Stimulated activated CD8-positive, alpha-beta memory T cell treated with anti-CD3 and anti-CD28 coated beads, Interleukin-15, amount 100 ng/mL, for 1 hour (primary cell): Measurements from ENCODE around the gene LPCAT4.

ENCODE experiments used
- DNase-seq: peaks from one replicate; pipeline ENCODE4 v3.0.0-alpha.2; 2020; ENCODE audit warnings: low read depth

LPCAT4 gene

DNA sequence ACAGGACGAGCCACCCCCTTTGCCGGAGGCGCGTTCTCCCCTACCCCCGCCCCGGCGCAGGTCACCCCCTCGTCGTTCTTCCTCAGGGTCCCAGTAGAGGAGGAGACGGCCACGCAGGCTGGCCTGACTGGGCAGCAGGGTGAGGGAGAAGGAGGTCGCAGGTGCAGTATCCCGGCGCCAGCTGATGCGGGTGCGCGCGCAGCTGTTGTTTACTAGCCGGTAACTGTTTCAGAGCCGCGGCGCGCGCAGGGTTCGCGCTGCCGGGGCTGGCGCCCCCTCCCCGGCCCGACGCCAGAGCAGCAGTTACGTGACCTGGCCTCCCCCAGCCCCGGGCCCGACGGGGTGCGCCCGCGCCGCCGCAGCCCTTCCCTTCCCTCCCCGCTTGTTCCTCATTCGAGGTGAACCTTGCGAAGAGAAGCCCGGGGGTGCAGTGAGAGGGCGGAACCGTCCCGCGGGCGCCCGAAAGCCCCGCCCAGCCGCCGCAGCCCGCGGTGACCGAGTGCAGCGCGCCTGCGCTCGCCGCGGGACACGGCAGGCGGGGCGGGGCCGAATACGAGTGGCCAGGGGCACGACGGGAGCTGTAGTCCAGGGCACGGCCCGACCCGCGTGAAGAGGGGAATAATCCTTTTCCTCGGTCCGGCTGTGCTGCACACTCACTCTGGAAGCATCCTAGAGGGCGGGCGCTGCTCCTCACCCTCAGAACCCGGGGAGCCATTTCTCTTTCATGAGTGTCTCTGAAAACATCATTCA lies 29.3 kb downstream of the LPCAT4 start, which contains the start of gene SLC12A6:
TSS of gene SLC12A6 (minus strand) at position 225 of the 750 bp plus-strand sequence. CDS start 1,101 bp downstream, outside the sequence.
- DNase-seq, result peak; percentile 74

DNA sequence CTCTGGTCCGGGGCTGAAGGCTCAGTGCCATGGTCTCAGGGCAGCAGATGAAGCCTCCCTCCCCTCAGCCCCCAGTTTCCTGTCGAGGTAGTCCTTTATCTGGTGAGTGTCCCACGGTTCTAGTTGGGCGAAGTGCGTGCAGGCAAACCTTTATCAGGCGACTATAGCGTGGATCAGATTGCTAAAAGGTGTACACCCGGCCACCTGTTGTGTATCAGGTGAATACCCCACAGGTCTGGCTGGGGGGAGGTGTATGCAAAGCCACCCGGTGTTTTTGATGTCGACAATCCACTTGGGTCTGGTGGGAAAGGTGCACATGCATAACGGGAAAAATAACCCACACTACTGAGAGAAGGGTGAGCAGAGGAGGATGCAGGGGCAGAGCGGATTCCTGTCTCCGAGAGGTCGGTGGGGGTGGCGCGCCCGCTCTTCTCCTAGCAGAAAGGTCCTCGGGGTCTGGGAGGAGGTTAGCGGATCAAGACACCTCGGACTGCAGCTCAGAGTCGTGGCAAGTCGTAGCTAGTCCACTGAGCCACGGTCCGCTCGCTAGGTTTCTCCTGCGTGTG lies 29.9 kb downstream of the LPCAT4 start:
- DNase-seq, result no peak

DNA sequence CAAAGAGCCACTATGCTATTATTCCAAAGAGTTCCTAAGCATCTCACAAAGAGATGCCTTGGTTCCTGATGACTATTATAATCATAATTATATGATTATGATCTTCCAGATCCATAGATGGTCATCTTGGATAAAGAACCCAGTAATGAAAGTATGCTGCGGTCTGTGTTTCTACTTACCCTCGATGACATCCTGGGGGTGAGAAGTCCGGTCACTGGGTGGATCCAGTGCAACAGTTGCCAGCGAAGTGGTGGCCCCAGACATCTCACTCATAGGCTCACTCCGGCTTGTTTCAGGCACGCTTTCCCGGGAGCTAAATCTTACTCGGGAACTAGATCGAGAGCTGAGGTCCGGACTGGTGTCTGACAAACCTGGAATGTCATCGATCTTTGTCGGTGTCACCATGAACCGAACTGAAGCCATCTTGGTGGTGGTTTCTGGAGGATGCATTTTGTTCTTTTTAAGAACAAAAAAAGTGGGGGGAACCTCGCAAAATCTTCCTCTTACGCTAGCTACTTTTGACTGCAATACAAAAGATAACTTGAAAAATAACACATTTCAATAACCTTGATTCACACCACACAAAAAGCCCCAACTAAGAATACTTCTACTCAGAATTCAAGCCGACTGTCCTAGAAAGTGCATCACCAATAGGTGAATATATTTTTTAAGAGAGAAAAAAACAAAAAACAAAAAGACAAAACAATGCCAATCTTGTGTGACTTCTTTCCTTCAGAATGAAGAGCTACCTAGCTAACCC lies 30.6 kb downstream of the LPCAT4 start:
- no peak for DNase-seq

DNA sequence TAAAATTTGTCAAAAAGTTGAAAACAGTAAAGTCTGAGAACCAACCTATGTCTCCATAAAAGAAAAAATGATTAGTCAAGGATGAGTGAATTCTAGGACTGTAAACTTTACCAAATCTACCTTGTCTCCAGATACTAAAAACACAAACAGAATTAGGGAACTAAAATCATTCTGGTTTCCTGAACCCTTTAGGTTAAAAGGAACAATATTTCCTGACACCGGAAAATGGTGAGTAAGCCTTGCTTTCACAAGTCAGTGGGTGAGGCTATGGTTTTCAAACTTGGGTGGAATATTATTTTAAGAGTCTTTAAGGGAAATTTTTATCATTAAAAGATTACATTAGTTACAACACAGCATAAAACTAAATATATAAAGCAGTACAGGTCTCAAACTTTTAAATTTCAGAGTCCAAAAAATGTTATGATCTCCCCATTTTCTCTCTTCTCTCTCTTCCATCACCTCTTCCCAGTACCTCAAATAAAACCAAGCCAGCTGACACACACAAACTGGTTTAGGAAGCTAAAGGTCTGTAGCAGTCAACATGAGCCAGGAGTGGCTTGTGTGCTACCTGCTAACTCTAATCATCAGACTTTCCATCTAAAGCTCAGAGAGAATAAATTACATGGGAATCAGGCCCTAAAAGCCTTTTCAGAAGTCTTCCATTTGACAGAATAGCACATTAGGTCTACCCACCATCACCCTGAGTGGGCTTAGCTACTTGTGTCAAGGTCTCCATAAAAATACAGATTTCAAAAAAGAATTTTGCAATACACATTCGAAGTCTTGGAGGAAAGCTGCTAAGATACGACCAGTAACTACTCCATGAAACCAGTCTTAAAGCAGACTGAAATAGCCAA lies 31.6 kb downstream of the LPCAT4 start:
- no peak for DNase-seq

DNA sequence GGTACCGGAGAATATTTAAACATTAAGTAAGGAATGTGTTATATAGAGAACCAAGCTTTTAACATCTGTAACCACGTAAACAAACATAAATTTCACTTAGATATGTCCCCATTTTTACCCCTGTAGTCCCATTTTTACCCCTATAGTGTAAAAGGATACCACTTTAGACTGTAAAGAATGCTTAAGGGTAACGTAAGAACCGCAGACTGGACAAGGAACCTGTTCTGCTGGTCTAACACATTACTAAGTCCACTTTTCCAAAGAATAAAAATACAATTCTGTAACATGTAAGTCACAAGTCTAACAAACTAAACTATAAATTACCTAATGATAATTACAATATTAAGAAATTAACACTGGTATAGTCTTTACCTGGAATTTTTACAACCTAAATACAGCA lies 32.3 kb downstream of the LPCAT4 start:
- DNase-seq, result no peak

DNA sequence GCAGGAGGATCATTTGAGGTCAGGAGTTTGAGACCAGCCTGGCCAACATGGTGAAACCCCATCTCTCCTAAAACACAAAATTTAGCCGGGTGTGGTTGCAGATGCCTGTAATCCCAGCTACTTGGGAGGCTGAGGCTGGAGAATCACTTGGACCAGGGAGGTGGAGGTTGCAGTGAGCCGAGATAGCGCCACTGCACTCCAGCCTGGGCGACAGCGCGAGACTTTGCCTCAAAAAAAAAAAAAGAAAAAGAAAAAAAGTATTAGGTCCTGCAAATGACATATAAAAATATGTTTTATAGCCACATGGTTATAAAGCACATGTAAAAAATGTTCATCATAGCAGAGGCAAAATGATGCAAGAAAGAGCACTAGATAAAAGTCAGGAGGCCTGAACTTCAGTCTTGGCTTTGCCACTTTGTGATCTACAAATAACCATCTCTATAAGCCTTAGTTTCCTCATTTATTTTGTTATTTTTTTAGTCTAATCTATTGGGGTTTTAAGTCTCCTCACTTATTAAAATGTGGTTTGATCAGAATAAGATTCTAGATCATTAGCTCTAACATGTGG lies 34.4 kb downstream of the LPCAT4 start:
- DNase-seq, result no peak

DNA sequence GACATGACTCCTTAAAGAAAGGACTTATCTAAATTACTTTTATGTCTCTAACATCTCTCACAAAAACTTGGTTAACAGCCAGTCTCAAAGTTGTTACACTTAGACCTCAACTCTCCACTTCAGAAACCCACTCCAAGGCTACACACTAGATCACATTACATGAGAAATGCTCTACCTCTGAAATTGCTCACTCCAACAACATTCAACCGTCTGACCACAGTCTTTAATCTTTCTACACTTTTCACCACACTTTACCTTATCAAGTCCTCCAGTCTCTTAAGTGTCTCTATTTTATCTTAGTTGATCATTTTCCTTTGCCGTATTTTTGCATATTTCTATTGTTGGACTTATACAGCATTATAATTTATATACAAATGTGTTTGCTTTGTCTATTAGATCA lies 35.2 kb downstream of the LPCAT4 start:
- no peak for DNase-seq

DNA sequence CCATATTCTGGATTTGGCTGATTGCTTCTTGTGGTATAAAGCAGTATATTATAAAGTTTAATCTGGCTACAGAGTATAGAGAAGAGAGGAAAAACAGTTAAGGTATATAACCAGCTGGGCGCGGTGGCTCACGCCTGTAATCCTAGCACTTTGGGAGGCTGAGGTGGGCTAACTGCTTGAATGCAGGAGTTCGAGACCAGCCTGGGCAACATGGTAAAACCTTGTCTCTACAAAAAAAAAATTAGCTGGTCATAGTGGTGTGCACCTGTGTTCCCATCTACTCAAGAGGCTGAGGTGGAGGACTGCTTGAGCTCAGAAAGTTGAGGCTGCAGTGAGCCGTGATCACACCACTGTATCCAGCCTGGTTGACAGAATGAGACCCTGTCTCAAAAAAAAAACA lies 36.7 kb downstream of the LPCAT4 start:
- DNase-seq, result no peak

DNA sequence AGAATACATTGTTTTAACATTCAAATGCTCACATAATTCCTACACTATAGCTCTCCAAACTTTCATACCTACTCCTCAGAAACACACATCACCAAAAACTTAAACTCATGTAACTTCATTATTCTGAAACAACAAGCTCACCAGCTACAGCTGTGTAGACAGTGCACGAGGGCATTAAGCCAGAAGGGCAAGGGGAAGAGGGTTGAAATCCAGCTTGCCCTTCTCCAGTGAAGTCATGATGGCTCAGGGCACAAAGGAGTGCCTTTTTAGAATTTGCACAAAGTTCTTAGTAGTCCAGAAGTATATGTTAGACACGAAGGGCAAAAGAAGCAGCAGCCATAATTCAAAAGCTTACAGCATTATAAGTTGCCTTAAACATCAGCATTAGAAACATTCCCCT lies 38.0 kb downstream of the LPCAT4 start:
- DNase-seq, result no peak

DNA sequence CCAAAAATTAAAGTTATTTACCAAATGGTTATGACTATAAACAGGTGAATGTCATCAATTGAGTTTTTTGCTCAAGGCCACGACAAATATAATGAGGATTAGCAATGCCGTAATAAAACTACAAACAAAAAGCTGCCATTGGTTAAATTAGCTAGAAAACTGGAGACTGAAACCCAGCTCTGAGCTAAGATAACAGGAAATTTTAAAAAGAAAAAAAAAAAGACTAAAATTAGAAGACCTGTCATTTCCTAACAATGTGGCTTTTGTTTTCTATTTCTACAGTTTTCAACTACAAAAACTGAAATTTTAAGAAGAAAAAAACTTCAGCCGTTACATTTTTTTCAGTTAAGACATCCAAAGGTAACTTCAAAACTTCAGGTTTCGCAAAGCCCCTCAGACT lies 39.1 kb downstream of the LPCAT4 start:
- DNase-seq, result no peak

DNA sequence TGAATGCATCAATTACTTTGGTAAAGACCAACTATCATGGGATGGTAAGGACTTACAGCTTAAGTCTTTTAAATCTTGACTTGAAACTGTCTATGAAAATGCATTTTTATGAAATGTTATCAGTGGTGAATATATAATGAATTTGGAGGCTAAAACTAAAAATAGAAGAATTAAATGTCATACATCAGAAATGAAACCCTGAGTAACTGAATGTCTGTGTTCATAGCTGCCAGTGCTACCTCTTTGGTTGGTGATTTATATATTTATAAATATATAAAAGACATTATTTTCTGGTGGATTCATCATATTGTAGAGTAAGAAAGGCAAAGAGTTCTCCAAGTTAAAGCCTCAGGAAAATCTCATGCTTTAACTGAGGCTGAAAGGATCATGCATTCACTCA lies 41.6 kb downstream of the LPCAT4 start:
- no peak for DNase-seq

DNA sequence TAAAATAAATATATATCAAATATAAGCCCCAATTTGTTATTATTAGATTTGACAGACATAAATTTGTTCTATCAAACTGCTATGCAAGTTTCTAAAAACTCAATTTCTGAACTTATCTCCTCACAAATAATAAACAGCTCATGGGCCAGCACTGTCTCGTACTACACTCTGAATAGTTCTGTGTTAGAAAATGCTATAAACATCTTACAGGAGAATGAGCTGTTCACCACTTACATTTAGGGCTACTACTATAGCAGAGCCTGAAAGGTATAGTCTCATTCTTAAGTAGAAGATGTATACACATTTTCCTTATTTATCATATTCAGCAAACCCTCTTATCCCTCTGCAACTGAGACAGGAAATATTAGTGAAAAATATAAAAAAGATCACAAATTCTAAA lies 42.1 kb downstream of the LPCAT4 start:
- DNase-seq, result no peak

DNA sequence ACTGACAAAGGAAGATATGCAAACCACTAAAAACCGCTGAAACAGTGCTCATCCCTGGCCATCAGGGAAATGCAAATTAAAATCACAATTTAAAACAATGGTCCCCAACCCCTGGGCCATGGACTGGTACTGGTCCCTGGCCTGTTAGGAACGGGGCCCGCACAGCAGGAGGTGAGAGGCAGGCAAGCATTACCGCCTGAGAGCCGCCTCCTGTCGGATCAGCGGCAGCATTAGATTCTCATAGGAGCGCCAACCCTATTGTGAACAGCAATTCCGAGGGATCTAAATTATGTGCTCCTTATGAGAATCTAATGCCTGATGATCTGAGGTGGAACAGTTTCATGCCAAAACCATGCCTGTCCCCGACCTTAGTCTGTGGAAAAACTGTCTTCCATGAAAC lies 43.8 kb downstream of the LPCAT4 start:
- no peak for DNase-seq

DNA sequence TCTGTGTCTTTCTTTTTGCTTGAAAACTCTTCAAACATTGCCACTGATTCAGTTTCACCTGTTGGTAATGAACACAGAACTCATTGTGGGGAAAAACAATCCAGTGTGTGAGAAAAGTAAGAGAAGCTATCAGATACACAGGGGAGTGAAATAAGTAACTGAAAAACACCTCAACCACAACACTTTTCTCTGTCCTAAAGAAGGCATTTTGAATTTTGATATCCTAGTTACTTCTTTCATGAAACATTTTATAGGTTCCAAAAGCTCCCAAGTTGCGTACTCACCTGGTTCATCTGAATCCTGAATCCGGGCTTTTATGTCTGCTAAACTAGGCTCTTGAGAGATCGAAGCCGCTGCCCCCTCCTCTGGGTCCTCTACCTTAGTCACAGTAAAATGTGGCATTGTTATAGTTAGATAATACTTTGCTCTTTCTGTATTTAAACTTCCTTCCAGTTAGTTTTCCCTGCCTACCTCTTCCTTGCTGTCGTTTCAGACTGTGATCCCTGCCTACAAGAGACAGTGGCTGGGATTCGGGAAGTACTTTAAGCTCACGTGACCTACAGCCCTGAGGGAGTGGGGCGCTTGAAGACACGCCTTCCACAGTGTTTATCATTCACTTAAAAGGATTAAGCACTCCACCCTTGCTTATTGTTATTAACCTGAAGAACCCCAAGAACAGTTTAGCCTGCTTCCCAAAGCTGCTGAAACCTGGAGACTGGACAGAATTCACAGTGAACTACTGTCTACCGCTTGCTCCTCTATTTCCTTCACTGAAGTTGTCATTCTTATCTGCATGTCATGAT lies 48.5 kb downstream of the LPCAT4 start:
- DNase-seq, result no peak

DNA sequence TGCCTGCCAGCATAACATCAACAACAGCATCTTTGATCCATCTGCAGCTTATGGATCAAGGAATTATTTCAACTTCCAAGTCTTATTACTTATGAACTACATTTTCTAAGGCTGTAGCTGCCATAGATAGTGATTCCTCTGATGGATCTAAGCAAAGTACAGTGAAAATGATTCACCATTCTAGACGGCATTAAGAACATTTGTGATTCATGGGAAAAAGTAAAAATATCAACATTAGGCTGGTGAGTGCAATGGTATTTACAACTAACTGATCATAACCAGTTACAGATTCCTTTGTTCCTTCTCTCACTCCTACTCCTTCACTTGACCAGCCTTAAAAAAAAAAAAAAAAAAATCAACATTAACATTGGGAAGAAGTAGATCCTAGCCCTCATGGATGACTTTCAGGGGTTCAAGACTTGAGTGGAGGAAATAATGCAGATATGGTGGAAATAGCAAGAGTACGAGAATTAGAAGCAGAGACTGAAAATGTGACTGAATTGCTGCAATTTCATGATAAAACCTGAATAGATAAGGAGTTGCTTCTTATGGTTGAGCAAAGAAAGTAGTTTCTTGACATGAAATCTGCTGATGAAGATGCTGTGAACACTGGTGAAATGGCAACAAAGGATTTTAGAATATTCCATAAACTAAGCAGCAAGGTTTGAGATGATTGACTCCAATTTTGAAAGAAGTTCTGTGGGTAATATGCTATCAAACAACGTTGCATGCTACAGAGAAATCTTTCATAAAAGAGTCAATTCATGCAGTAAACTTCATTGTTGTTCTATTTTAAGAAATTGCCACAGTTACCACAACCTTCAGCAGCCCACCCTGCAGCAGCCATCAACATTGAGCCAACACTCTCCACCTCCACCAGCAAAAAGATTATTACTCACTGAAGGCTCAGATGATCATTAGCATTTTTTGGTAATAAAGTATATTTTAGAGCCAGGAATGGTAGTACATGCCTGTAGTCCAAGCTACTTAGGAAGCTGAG lies 52.2 kb downstream of the LPCAT4 start:
- no peak for DNase-seq

DNA sequence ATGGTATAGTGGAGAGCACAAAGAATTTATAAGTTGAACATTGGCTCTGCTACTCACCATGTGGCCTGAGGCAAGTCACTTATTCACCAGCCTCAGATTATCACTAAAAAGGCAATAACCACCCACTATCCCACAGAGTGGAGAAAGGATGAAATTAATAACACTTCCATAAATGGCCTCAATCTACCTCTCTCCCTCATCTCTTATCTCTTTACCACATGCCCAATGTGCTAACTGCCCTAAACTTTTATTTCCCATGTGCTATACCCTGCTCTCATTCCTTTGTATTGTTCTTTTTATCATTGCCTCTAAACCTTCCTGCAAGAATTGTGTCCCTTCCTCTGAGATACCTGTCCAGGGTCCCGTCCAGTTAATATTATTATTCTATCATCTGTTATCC lies 55.4 kb downstream of the LPCAT4 start:
- DNase-seq, result no peak
